Endometrial microvascular endothelial cells (primary cell): ENCODE data around the gene COL6A2. TPM values are rescaled to one million over a fixed set of nuclear protein-coding genes. Genes with fewer than 3 reads are reported as not detected.

Experiments used
- in situ Hi-C: cut with HindIII; loops from 2 replicates; pipeline ENCODE4 v1.10.0; 2017; ENCODE audit warnings: low sequenced_read_pairs, low pct_unique_long_range_greater_than_20kb; ENCODE audit errors: inconsistent ontology term
- total RNA-seq: library from RNA; depleted of rRNA; stranded (reverse); fragments of >200 nt; gene quantifications from one replicate; pipeline ENCODE4 v1.2.3, GENCODE V29; 2015; ENCODE audit errors: inconsistent ontology term

The COL6A2 gene
- total RNA-seq, 1 donor from 2014 or later: 11.2 TPM

DNA sequence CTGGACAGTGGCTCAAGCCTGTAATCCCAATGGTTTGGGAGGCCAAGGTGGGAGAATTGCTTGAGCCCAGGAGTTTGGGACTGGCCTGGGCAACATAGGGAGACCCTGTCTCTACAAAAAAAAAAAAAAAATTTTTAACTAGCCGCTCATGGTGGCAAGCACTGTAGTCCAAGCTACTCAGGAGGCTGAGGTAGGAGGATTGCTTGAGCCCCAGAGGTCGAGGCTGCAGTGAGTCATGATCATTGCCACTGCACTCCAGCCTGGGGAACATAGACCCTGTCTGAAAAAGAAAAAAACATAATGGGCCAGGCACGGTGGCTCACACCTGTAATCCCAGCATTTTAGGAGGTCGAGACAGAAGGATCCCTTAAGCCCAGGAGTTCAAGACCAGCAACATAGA lies 81.0 kb downstream of the COL6A2 start:
- in situ Hi-C loops: no loop called here

Other genes starting within 250 kb of the COL6A2 start
- 30.2 TPM for gene COL6A1, start 116.3 kb upstream of the COL6A2 start, total RNA-seq
- gene FTCD, start 57.5 kb downstream of the COL6A2 start, total RNA-seq: not detected
- gene SPATC1L, start 86.3 kb downstream of the COL6A2 start, total RNA-seq: 24.8 TPM
- gene LSS, start 130.7 kb downstream of the COL6A2 start, total RNA-seq: 57.2 TPM
- gene MCM3AP, start 187.5 kb downstream of the COL6A2 start, total RNA-seq: 57.1 TPM
- 9.0 TPM for gene YBEY, start 188.2 kb downstream of the COL6A2 start, total RNA-seq
- gene C21orf58, start 225.8 kb downstream of the COL6A2 start, total RNA-seq: 6.7 TPM
- 17.8 TPM for gene PCNT, start 226.0 kb downstream of the COL6A2 start, total RNA-seq